Bronchial epithelial cell (primary cell): ENCODE results near the gene GARIN5B. TPM values are rescaled to one million over a fixed set of nuclear protein-coding genes. Genes with fewer than 3 reads are reported as not detected.

Experiments
- DNase-seq: peaks from one replicate; pipeline ENCODE4 v3.0.0-alpha.2; 2010; ENCODE audit warnings: low read depth
- FAIRE-seq: peaks from 2 replicates; lab custom pipeline; 2011; peaks lifted over from hg19 to GRCh38; lab: Jason Lieb, UNC
- H3K27me3 ChIP-seq: 2 replicates; pipeline ENCODE4 v1.5.1; 2011; ENCODE audit warnings: low read length; ENCODE audit not compliant: control insufficient read depth, insufficient read depth
- H3K36me3 ChIP-seq: 2 replicates; pipeline ENCODE4 v1.5.1; 2011; ENCODE audit warnings: low read length; ENCODE audit not compliant: control insufficient read depth, insufficient read depth
- H3K4me3 ChIP-seq: 2 replicates; pipeline ENCODE4 v1.5.1; 2011; ENCODE audit warnings: mild to moderate bottlenecking, low read depth, low read length, control low read depth
- total RNA-seq: library from RNA; depleted of rRNA; stranded (reverse); fragments of >200 nt; gene quantifications from 2 replicates; pipeline ENCODE4 v1.2.1, GENCODE V29; 2014
- TF ChIP-seq, protein P1 (sequence below): IDR thresholded peaks from 2 replicates; pipeline ENCODE4 v1.5.1; 2011; ENCODE audit warnings: mild to moderate bottlenecking, moderate library complexity, low read length, control low read depth, inconsistent platforms; ENCODE audit not compliant: insufficient read depth, severe bottlenecking

The GARIN5B gene
- total RNA-seq, 1 donor from 2014 or later, result not detected

DNA sequence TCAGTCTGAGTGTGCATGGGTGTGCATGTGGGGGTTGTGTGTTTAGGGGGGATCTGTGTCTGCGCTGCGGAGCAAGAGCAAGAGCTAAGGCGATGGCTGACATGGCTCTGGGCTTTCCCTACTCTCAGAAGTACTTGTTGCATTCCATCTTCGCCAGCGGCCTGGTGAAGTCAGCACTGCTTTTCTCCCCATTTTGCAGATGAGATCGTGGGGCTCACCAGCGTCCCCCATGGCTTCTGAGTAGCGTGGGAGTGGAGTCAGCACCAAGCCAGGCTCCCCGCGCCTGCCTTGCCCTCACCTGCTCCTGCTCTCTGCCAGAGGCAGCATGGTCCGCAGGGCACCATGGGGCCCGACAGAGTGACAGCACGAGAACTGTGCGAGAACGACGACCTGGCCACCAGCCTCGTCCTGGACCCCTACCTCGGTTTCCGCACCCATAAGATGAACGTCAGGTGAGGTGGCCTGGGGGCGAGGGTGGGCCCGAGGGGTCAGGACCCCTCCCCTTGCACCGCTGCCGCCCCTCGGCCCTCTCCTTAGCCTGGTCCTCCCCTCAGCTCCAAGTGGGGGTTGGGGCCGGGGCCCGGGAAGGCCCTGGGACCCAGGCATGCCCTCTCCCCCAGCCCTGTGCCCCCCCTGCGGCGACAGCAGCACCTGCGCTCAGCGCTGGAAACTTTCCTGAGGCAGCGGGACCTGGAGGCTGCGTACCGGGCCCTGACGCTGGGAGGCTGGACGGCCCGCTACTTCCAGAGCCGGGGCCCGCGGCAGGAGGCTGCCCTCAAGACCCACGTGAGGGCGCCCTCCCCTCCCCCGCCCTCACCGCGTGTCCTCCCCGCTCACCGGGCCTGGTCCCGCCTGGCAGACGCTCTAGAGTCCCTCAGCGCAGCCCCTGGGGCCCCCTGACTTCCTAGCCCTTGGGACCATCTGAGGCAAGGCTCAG lies 21.2 kb downstream of the GARIN5B start:
- TF ChIP-seq, protein P1, sequence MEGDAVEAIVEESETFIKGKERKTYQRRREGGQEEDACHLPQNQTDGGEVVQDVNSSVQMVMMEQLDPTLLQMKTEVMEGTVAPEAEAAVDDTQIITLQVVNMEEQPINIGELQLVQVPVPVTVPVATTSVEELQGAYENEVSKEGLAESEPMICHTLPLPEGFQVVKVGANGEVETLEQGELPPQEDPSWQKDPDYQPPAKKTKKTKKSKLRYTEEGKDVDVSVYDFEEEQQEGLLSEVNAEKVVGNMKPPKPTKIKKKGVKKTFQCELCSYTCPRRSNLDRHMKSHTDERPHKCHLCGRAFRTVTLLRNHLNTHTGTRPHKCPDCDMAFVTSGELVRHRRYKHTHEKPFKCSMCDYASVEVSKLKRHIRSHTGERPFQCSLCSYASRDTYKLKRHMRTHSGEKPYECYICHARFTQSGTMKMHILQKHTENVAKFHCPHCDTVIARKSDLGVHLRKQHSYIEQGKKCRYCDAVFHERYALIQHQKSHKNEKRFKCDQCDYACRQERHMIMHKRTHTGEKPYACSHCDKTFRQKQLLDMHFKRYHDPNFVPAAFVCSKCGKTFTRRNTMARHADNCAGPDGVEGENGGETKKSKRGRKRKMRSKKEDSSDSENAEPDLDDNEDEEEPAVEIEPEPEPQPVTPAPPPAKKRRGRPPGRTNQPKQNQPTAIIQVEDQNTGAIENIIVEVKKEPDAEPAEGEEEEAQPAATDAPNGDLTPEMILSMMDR, result no peak

DNA sequence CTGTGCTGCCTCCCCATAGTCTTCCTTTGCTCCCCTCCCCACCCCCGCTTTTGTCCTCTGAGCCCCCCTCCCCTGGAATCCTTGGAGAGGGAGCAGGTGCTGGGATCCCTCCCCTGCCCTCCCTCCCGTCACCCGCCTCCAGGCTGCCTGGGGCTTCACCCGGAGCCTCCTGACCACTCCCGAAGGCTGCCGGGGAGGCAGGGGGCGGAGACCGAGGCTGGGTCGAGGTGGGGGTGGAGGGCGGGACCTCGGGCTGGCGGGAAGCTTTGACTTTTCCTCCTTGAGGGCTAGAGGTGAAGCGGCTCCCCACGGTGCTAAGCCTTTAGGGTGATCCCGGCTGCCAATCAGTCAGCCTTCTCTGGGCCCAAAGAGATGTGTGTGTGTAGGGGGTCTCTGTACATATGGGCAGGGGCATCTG lies 21.9 kb downstream of the GARIN5B start:
- Histone ChIP-seq H3K36me3 (peaks cover 16% of the 10 kb centered on the region), H3K4me3 (peak overlapping the region; percentile 82), H3K27me3 (no peaks in the 10 kb centered on the region)
- no peak for FAIRE-seq
- peak; percentile 35 for DNase-seq
- TF ChIP-seq, protein P1, result no peak

More for the DNA sequence above, 21.2 kb downstream of the GARIN5B start:
- DNase-seq, result no peak
- H3K27me3 ChIP-seq, result no peaks in the 10 kb centered on the region
- H3K36me3 ChIP-seq, result peaks cover 18% of the 10 kb centered on the region
- peak; percentile 40 for FAIRE-seq
- H3K4me3 ChIP-seq, result no peak overlapping the region

DNA sequence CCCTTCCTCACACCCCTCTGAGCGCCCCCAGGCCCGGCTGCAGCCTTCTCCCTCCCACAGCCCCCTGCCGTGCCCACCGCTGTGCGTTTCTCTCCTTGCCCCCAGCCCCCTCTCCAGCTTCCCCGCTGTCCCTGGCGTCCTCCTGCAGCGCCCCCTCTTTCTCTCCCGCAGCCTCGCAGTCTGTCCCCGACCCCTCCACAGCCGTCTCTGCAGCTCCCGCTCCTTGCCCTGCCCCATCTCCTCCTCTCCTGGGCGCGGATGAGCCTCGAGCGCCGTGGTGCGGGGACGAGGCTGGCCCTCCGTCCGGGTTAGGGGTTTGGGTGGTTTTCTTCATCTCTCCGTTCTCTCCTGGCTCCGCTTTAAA lies 22.3 kb downstream of the GARIN5B start:
- peaks cover 15% of the 10 kb centered on the region for H3K36me3 ChIP-seq
- no peaks in the 10 kb centered on the region for H3K27me3 ChIP-seq
- H3K4me3 ChIP-seq, result peak overlapping the region; percentile 82
- no peak for FAIRE-seq
- DNase-seq, result no peak
- TF ChIP-seq, protein P1, result peak; percentile 16

DNA sequence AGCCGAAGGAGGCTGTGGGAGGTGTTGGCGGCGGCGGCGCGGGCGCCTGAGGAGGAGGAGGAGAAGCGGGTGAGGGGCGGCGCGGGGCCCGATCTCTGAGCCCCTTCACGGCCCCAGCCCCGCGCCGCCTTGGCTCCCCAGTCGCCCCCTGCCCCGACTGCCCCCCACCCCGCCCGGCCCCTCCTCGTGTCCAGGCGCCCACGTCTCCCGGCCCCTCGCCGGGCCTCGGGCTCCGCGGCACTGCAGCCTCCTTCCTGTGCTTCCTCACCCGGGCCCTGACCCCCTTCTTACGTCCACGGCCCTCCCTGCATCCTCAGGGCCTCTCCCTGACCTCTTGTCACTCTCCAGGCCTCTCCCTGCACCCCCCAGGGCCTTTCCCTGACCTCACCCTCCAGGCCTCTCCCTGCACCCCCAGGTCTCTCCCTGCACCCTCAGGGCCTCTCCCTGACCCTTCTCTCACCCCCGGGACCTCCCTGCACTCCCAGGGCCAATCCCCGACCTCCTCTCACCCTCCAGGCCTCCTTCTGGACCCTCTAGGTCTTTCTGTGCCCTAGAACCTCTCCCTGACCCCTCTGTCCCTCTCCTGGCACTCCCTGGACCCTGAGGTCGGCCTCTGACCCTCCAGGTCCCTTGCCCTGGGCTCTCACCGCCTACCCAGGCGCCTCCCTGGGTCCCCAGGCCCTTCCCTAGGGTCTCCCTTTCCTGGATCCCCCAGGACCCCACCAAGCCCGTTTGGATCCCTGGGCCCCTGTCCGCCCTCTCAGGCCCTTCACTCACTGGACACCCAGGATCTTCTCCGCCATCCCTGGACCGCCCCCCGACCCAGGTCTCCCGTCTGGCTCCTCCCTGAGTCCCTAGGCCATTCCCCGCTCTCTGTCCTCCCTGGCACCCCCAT lies 22.9 kb downstream of the GARIN5B start:
- Histone ChIP-seq H3K27me3 (no peaks in the 10 kb centered on the region), H3K36me3 (peaks cover 15% of the 10 kb centered on the region), H3K4me3 (peak overlapping the region; percentile 82)
- TF ChIP-seq, protein P1, result no peak
- FAIRE-seq (no peak), DNase-seq (no peak)

DNA sequence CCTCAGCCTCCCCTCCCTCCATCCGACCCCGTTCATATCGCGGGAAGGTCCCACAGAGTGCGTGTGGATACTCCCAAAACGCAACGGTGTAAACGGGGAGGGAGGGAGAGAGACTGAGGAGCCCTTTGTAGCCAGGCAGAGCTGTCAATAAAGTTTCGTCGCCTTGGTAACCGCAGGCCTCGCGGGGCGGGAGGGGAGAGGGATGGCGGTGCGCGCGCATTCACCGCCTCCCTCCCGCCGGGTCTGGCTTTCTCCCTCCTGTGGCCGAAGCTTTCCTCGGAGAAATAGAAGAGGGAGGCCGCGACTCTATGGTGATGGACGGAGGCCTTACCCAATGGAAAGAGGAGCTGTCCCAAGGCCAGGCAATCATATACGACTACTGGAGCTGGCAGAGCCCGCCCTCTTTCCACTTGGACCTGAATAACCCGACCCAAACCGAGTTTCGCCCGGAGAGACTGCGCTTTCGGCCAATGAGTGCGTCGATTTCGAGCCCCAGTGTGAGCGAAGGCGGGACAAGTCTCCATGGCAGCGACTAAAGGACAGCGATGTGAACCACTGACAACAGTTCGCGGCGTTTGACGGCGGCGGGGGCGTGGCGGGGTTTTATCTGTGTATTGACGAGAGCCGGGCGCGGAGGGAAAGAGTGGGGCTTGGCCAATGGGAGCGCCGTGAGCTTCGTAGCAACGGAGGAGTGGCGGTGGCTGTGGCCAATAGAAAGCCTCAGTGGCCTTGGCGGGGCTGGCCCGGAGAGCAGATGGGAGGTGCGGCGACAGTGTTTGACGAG lies 23.8 kb downstream of the GARIN5B start, which contains the start of gene KMT5C:
Gene KMT5C (plus strand): TSS at position 772 of the 784 bp plus-strand sequence. CDS start 2,061 bp downstream, outside the sequence.
- peak; percentile 98 for FAIRE-seq
- peak; percentile 100 for DNase-seq
- H3K36me3 ChIP-seq, result peaks cover 15% of the 10 kb centered on the region
- TF ChIP-seq, protein P1, result peak; percentile 42
- peak within 1 kb of the TSS; percentile 82 for H3K4me3 ChIP-seq
- H3K27me3 ChIP-seq, result no peaks in the 10 kb centered on the region
